HG03196 (cell line): ENCODE data around the gene SGCA.

ENCODE experiments used
- ATAC-seq: cut with Tn5 transposase; IDR thresholded peaks from one replicate; pipeline ENCODE4 v1.9.1; 2021; ENCODE audit not compliant: unreplicated experiment

SGCA gene

GRCh38 chr17:50207315-50207714 is 41.5 kb downstream of the SGCA start:
- no peak for ATAC-seq

DNA sequence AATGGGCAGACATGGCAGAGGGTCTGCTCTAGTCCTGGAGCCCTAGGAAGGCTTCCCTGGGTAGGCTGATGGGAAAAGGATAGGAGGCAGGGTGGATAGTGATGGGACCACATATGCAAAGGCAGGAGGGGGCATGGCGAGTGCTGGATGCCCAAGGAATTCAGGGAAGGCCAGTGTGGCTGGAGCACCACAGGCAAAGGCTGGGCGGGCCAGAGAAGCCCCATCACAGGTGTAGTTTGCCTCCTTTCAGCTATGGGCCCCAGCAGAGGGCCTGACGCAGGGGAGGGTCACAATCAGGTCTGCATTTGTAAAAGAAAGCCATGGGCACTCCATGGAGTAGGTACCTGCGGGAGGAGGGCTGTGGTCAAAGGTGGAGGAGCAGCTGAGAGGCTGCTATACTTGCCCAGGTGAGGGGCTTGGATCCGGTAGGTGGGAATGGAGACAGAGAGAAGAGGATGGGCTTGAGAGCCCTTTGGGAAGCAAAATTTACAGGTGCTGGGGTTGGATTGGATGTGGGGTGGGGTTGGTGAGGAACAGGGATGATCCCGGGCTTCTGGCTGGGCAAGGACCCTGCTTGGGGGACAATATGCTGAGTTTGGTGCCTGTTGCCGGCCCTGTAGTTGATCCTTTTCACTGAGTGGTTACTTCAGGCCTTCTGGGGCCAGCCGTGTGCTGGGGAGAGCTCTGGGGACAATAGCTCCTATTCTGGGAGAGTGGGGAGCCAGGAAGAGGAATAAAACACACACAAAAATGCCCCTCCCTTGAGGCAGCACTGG is 42.2 kb downstream of the SGCA start:
- ATAC-seq: no peak

DNA sequence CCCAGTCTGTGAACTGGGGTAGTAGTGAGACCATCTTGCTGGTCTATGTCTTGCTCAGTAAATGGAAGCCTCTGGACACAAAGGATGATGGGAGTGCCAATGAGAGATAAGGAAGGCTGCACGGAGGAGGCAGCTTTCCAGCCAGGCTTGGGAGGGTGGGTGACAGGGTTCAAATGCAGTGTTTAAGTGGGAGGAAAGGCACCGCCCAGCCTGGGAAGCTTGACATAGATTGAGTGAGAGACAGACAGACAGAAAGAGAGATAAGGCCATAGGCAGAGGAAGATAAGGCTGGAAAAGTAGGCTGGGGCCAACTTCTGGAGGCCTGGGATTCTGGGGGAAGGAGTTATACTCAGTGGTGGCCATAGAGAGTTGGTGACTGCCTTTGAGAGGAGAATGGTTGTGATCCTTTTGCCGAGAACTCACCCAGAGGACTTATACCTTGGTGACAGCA is 42.8 kb downstream of the SGCA start:
- ATAC-seq: no peak

DNA sequence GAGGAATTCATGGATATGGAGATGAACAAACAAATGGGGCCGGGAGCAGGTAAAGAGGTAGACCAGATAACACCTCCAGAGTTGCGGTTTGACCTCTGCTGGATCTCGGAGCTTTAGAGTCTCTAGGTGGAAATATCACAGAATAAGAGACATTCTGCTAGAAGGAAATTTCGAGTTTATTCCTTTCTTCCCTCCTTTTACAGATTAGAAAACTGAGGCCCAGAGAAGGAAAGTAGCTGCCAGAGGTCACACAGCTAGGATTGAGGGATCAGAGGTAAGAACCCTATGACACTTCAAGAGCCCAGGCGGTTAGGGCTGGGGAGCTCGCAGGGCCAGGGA is 43.3 kb downstream of the SGCA start:
- no peak for ATAC-seq

DNA sequence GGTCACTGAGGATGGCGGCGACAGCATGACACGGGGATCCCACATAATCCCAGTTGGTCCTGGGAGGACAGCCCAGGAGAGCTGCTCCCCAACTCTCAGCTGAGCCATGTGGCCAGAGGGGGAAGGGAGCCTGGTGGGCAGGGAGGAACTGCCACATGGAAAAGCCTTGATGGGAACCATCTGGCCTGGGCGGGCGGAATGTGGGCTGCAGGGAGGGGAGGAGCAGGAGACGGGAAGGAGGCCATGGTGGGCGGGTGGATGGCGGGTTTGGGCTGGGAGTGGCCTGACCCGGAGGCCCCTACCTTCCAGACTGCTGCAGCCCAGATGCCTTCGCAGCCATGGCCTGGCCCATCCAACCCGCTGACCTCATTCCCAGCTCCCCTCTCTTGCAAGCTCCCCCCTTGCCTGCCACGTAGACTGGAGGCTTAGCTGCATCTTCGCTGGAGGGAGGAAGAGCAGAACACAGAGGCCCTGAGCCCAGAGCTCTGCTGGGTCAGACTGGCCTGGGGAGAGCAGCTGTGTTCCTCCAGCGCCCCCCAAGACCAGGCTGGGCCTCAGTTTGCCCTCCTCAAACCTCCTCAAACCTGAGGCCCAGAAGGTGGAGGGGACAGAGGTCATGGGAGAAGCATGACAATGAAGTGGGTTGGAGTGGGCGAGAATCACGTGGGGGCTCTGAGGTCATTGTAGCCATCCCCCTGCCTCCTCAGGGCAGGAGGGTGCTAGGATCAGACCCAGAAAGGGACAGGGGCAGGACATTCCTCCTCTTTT is 43.9 kb downstream of the SGCA start:
- ATAC-seq: no peak

DNA sequence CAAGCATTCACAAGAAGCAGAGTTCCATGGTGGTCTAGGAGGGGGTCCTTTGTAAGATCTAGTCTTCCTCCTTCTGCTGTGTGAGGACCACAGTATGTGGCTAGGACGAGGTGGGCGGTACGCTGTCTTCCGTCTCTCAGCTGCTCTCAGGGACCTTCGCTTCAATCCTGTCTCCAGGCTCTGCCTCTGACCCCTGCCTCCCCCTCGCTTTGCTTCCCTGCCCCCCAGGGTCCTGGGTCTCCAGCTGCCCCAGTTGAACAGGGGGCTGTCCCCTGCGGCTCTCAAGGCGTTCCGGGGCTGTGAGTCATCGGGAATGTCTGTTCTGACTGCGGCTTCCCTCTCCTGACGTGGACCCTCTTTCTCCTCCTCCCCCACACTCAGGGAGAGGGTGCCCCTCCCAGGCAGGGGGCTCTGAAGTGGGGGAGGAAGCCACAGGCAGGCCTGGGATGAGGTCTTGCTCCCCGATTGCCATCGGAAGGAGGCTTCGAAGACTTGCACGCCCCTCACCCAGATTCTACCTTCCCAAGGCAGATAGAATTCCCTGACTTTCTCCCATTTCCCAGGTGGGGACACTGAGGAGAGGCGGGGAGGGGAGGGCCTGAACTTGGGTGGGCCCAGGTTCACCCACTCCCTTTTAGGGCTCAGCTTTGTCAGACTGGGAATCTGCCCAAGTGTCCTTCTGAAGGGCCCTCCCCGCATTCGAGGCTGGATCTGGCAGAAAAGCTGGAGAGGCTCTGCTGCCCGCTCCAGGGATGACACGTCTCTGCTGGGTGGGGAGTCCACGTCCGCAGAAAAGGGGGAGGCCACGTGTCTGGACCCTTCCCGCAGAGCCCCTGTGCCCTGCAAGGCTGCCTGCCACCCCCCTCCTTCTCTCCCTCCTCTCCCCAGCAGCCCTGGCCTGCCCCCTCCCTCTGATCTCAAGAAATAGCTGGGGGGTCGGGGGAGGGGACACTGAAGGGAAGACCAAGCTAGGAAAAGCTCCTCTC is 44.7 kb downstream of the SGCA start:
- no peak for ATAC-seq

DNA sequence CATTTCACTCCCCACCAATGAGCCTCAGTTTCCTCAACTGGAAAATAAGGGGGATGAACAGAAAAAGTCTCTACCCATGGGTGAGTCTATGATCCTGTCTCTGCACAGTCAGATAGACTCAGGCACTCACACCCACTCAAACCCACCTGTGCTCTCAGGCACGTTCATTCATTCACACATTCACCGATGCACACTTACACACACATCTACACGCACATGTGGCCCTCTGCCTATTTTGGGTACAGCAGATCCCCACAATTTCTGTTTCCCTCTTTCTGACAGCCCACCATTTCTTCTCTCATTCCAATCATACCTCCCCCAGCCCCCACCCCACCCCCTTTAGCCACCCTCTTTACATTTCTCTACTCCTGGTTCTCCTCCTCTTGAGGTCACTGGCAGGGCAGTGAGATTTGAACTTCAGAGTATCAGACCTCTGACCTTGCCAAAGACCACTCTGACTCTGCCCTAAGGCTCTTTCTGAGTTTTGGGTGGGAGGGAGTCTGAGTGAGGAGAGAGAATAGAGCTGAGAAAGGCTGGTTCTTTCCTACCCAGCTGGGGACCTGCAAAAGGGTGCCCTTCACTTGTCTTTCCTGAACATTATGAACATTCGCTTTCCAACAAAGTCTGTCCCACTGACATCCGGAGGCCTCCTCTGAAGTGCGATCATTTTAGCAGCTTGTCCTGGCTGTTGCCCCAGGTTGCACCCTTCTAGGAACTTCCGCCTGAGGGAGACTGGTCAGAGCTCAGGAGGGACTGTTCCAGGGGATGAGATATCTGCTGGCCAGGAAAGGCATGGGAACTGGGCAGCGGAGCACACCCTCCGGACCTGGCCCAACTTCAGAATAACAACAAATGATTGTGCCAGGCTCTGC is 45.7 kb downstream of the SGCA start:
- ATAC-seq: no peak

- ATAC-seq: no peak
Measured at GRCh38 chr17:50212121-50212843, 46.5 kb downstream of the SGCA start.

GRCh38 chr17:50213026-50214022 is 47.5 kb downstream of the SGCA start:
- peak; percentile 76 for ATAC-seq

- ATAC-seq: no peak
Measured at GRCh38 chr17:50214976-50215760, 49.4 kb downstream of the SGCA start.

DNA sequence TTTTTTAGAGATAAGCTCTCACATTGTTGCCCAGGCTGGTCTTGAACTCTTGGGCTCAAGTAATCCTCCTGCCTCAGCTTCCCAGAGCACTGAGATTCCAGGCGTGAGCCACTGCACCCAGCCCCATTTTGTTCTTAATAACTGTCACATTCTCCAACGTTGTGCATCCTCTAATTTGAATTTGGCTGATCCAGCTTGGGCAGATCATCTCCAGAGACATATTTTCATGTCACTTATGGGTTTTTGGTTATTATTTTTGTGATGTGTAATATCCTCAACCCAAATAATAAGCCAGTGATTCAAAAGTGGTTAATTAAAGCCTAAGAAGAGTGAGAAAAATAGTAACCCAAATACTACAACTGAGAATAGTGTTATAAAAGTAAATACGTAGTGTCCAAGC is 51.8 kb downstream of the SGCA start:
- no peak for ATAC-seq

- ATAC-seq: no peak
Measured at GRCh38 chr17:50218071-50218759, 52.4 kb downstream of the SGCA start.

GRCh38 chr17:50218771-50219315 is 53.0 kb downstream of the SGCA start:
- ATAC-seq: no peak

GRCh38 chr17:50219342-50219741 is 53.5 kb downstream of the SGCA start:
- ATAC-seq: no peak

DNA sequence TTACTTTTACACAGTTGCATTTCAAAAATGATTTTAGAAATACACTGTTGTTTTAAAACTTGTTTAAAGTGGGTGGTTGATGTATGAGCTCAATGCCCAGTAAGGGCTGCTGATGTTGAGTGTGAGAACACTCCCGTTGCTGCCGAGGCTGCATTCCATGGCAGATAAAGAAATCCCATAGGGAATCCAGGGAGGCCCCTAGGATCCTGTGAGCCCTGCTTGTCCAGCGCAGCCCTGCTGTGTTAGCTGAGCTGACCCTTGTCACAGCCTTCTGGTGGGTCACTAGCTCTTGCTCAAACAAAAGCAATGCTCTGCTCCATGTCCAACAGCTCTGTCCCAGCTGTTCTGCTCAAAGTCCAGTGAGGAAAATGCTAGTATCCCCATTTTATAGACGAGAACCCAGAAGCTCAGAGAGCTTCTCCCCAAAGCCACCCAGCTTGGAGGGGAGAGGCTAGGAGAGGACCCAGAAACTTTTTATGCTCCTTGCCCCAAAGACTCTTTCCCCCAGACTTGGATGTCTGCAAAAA is 54.2 kb downstream of the SGCA start:
- ATAC-seq: no peak

- ATAC-seq: no peak
Measured at GRCh38 chr17:50220811-50221210, 55.0 kb downstream of the SGCA start.
